Stomach (tissue), 4 donors: Measurements from ENCODE around the gene SH2D3A.
"Not testable (repeated sequence)": the region's sequence is repeated elsewhere in the genome, so short reads cannot be mapped to it uniquely, and the experiment has no call there.

Source experiments
- CTCF ChIP-seq, 7 experiments: fragments of 450-650 bp in 4 of 7; fragments of 200-600 bp in 3 of 7; sonication (generic) in 3 of 7; IDR thresholded peaks; one replicate each; pipeline ENCODE4 v1.5.1; 2016 to 2019; ENCODE audit warnings: antibody characterized with exemption in 7 of 7, control low read depth in 2 of 7, mild to moderate bottlenecking in 1 of 7
- EP300 ChIP-seq: sonication (generic); formaldehyde crosslinking; IDR thresholded peaks from one replicate; pipeline ENCODE4 v1.6.1; 2017; ENCODE audit warnings: antibody characterized with exemption
- POLR2A ChIP-seq, 4 donors: fragments of 450-650 bp; IDR thresholded peaks; one replicate each; pipeline ENCODE4 v1.6.1; 2016; ENCODE audit warnings: antibody characterized with exemption in 4 of 4, control low read depth in 2 of 4, mild to moderate bottlenecking in 1 of 4, moderate library complexity in 1 of 4
- POLR2AphosphoS5 ChIP-seq, 3 donors: sonication (generic); formaldehyde crosslinking; IDR thresholded peaks; one replicate each; pipeline ENCODE4 v1.6.1; 2016; ENCODE audit warnings: antibody characterized with exemption in 3 of 3

- not testable (repeated sequence) for TF ChIP-seq CTCF (IDR thresholded peaks at IDR 0.05); POLR2AphosphoS5 (IDR thresholded peaks at IDR 0.05); POLR2A (IDR thresholded peaks at IDR 0.05); EP300
Measured at GRCh38 chr19:6748543-6748942, 18.7 kb downstream of the SH2D3A start.
